K562 (cell line): ENCODE data around the gene ZNF644.

Source experiments
- CSDE1 ChIP-seq, 2 experiments: fragments of 450-650 bp; IDR thresholded peaks; 2 replicates each; pipeline ENCODE4 v1.6.1; 2016; ENCODE audit warnings: mild to moderate bottlenecking in 1 of 2
- KLF6 ChIP-seq: fragments of 250-450 bp; sonication (Bioruptor Pico); IDR thresholded peaks from 2 replicates; pipeline ENCODE4 v1.4.0; 2020; ENCODE audit warnings: mild to moderate bottlenecking, moderate library complexity, borderline replicate concordance
- TEAD2 ChIP-seq: fragments of 450-650 bp; IDR thresholded peaks from 2 replicates; pipeline ENCODE4 v1.6.1; 2016; ENCODE audit warnings: missing genetic modification characterization, control low read depth, missing compliant biosample characterization

DNA sequence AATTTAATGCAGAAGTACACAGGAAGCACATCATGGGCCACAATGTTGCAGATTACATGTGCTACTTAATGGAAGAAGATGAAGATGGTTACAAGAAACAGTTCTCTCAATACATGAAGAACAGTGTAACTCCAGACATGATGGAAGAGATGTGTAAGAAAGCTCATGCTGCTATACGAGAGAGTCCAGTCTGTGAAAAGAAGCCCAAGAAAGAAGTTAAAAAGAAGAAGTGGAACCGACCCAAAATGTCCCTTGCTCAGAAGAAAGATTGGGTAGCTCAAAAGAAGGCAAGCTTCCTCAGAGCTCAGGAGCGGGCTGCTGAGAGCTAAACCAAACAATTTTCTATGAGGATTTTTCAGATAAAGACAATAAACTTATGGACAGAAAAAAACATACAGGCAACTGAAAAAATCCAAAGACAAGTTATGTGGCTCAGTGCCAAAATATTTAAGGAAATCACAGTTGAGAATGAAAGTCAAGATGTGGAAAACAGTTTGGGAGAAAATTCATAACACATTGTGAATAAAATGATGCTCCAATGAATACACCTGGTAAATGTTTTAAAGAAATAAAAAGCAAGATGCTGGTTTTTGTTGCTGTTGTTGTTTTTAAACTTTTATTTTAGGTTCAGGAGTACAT lies 2.8 kb upstream of the ZNF644 start:
- TF ChIP-seq CSDE1 (IDR thresholded peaks at IDR 0.05): no peak
- TF ChIP-seq KLF6 (CRISPR knock-in tag): no peak
- no peak for TF ChIP-seq TEAD2 (tag)
